Progenitor cell of endocrine pancreas (in vitro differentiated cells): ENCODE results near the gene COBL. TPM values are rescaled to one million over a fixed set of nuclear protein-coding genes. Genes with fewer than 3 reads are reported as not detected.
"Not testable (repeated sequence)": the region's sequence is repeated elsewhere in the genome, so short reads cannot be mapped to it uniquely, and the experiment has no call there.

Source experiments
- DNase-seq: peaks from one replicate; pipeline ENCODE4 v3.0.0; 2021; ENCODE audit warnings: low spot score; ENCODE audit not compliant: unreplicated experiment
- H3K27ac Mint-ChIP-seq: 2 replicates; pipeline ENCODE4 v1.8.0; 2021; ENCODE audit warnings: mild to moderate bottlenecking, moderate library complexity, mixed read lengths
- H3K27me3 Mint-ChIP-seq: 2 replicates; pipeline ENCODE4 v1.8.0; 2021; ENCODE audit warnings: mixed read lengths
- H3K36me3 Mint-ChIP-seq: 2 replicates; pipeline ENCODE4 v1.8.0; 2022; ENCODE audit warnings: mixed read lengths; ENCODE audit not compliant: insufficient read depth
- H3K4me1 Mint-ChIP-seq: 2 replicates; pipeline ENCODE4 v1.8.0; 2021; ENCODE audit warnings: low read depth, mixed read lengths
- H3K4me3 Mint-ChIP-seq: 2 replicates; pipeline ENCODE4 v1.8.0; 2021; ENCODE audit warnings: low read depth, mild to moderate bottlenecking, moderate library complexity, mixed read lengths
- H3K9me3 Mint-ChIP-seq: 2 replicates; pipeline ENCODE4 v1.8.0; 2021; ENCODE audit warnings: low read depth, mixed read lengths
- CTCF ChIP-seq: fragments of 200-600 bp; sonication (generic); IDR thresholded peaks from one replicate; pipeline ENCODE4 v1.5.0; 2021; ENCODE audit warnings: antibody characterized with exemption, mild to moderate bottlenecking; ENCODE audit not compliant: unreplicated experiment
- total RNA-seq: library from RNA; stranded (reverse); gene quantifications from 2 replicates; pipeline ENCODE4 v1.2.1, GENCODE V29; 2021

Gene COBL
- total RNA-seq, 1 donor from 2014 or later: 21.3 TPM

- Mint-ChIP-seq H3K4me1 (no peaks in the 10 kb centered on the region), H3K27me3 (peaks cover 27% of the 10 kb centered on the region), H3K36me3 (no peaks in the 10 kb centered on the region), H3K4me3 (no peak overlapping the region), H3K27ac (no peak overlapping the region), H3K9me3 (no peaks in the 10 kb centered on the region)
- no peak for DNase-seq
- TF ChIP-seq CTCF: no peak
Observed at GRCh38 chr7:51007551-51008505, 308.8 kb downstream of the COBL start.

DNA sequence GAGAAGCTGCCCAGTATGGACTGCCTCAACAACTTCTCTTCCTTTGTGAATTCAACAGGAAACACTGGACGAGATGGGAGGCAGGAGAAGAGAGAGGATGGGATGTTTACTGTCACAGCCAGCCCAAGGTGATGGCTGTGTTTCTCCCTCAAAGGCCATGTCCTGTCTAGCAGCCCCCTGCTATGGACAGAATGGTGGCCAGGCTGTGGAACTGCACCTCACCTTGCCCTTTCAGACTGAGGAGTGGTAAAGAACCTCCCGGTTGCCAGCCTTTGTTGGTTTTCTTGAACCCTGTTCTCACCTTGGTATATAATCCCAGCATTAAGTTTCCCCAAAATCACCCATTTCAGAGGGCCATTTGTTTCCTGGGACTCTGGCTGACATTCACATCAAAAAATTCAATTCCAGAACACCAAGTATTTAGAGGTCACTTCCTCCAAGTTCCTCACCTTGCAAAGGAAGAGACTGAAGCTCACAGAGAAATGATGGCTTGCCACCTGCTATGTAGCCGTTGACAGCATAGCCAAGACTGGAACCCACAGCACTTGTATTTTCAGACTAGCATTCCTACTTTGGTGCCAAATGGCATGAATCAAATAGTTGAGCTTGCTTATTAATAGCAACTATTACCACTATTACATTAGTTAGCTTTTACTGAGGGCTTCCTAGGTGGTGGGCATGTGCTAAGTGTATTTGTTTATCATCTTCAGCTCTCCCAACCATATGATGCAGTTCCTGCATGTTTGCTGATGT lies 309.9 kb downstream of the COBL start:
- Mint-ChIP-seq H3K27ac (no peak overlapping the region), H3K4me3 (no peak overlapping the region), H3K36me3 (no peaks in the 10 kb centered on the region), H3K4me1 (no peaks in the 10 kb centered on the region), H3K9me3 (peaks cover under 1% of the 10 kb centered on the region), H3K27me3 (peaks cover 21% of the 10 kb centered on the region)
- DNase-seq: no peak
- no peak for TF ChIP-seq CTCF

- no peak for TF ChIP-seq CTCF
- peaks cover 8% of the 10 kb centered on the region for H3K9me3 Mint-ChIP-seq
- no peaks in the 10 kb centered on the region for H3K4me1 Mint-ChIP-seq
- no peak overlapping the region for H3K4me3 Mint-ChIP-seq
- DNase-seq: no peak
- no peaks in the 10 kb centered on the region for H3K36me3 Mint-ChIP-seq
- H3K27ac Mint-ChIP-seq: no peak overlapping the region
- peaks cover 18% of the 10 kb centered on the region for H3K27me3 Mint-ChIP-seq
Observed at GRCh38 chr7:51005074-51005473, 311.5 kb downstream of the COBL start.

DNA sequence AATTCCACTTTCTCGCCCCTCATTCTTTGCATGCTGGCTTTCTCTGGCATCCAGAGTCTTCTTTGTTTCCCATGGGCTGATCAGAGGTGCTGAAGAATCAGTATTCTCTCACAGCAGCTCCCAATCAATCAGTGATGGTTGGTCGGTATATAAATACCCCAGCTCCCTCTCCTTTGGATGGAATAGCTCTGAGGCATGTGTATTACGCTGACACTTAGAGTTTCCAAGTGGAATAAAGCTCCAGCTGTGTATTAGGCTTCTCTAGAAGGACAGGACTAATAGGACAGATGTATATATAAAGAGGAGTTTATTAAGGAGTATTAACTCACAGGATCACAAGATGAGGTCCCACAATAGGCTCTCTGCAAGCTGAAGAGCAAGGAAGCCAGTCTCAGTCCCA lies 315.7 kb downstream of the COBL start:
- Mint-ChIP-seq H3K4me1 (no peaks in the 10 kb centered on the region), H3K36me3 (no peaks in the 10 kb centered on the region), H3K9me3 (peaks cover 8% of the 10 kb centered on the region), H3K4me3 (no peak overlapping the region), H3K27me3 (peaks cover 17% of the 10 kb centered on the region), H3K27ac (no peak overlapping the region)
- no peak for TF ChIP-seq CTCF
- no peak for DNase-seq

DNA sequence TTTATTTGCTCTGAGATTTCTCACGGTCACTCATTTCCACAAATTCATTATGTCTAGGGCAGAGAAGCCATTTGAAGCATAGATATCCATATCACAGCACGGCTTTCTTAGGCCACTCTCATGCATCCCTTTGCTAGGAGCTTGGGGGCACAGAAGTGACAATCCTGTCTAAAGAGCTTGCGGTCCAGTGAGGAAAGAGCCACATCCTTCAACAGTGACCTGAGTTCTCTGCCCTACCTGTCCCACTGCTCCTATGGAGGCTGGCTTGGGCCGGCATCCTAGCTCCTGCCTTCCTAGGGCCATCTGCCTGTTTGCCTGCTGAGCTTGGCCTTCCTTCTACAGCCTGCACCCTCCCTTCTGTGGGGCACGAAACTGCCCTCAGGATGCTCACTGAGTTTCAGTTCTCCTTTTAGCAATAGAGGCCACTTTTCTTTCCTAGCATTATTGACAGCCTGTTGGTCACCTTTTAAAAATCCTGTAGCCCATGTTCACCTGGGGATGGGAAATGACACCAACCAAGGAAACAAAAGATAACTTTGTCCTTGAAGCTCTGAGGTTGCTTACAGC lies 321.8 kb downstream of the COBL start:
- Mint-ChIP-seq H3K36me3 (no peaks in the 10 kb centered on the region), H3K27ac (no peak overlapping the region), H3K4me3 (no peak overlapping the region), H3K27me3 (peaks cover 3% of the 10 kb centered on the region), H3K4me1 (no peaks in the 10 kb centered on the region), H3K9me3 (no peaks in the 10 kb centered on the region)
- DNase-seq: no peak
- TF ChIP-seq CTCF: no peak

GRCh38 chr7:50990214-50990613 lies 326.4 kb downstream of the COBL start:
- H3K27me3 Mint-ChIP-seq, H3K36me3 Mint-ChIP-seq, H3K27ac Mint-ChIP-seq, H3K9me3 Mint-ChIP-seq, H3K4me1 Mint-ChIP-seq, H3K4me3 Mint-ChIP-seq, DNase-seq: not testable (repeated sequence)
